Adrenal gland (tissue), 5 donors: ENCODE data around the gene PDGFD.

Source experiments
- POLR2A ChIP-seq, 2 donors: fragments of 450-650 bp; IDR thresholded peaks; one replicate each; pipeline ENCODE4 v1.6.1; 2017; ENCODE audit warnings: antibody characterized with exemption in 2 of 2, mild to moderate bottlenecking in 2 of 2, moderate library complexity in 1 of 2
- TF ChIP-seq, protein P1 (sequence below), 6 experiments: fragments of 450-650 bp in 4 of 6; fragments of 200-600 bp in 2 of 6; sonication (generic) in 1 of 6; IDR thresholded peaks; 1 replicate in 5 of 6; 2 replicates in 1 of 6; pipeline versions ENCODE4 v1.5.1 to v1.8.0; 2016 to 2021; ENCODE audit warnings: antibody characterized with exemption in 6 of 6, mild to moderate bottlenecking in 2 of 6, moderate library complexity in 1 of 6
- donor health status: DM: no; HTN: no; CAD: no.

DNA sequence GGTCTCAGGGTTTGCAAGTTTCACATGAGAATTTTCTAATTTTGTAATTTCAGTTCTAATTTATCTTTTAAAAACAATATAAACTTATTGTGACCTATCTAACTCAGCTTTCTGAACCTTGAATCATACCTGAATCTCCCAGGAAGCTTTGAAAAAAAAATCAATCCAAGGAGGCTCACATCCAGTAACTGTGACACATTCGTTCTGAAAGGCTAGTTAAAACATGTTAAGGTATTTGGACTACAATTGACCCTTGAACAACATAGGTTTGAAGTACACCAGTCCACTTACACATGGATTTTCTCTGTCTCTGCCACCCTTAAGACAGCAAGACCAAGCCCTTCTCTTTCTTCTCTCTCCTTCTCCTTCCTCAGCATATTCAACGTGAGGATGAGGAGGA, 87.5 kb downstream of the PDGFD start:
- TF ChIP-seq, protein P1, sequence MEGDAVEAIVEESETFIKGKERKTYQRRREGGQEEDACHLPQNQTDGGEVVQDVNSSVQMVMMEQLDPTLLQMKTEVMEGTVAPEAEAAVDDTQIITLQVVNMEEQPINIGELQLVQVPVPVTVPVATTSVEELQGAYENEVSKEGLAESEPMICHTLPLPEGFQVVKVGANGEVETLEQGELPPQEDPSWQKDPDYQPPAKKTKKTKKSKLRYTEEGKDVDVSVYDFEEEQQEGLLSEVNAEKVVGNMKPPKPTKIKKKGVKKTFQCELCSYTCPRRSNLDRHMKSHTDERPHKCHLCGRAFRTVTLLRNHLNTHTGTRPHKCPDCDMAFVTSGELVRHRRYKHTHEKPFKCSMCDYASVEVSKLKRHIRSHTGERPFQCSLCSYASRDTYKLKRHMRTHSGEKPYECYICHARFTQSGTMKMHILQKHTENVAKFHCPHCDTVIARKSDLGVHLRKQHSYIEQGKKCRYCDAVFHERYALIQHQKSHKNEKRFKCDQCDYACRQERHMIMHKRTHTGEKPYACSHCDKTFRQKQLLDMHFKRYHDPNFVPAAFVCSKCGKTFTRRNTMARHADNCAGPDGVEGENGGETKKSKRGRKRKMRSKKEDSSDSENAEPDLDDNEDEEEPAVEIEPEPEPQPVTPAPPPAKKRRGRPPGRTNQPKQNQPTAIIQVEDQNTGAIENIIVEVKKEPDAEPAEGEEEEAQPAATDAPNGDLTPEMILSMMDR (IDR thresholded peaks at IDR 0.05): no peak
- no peak for TF ChIP-seq POLR2A (IDR thresholded peaks at IDR 0.05)
